B cell (primary cell): Measurements from ENCODE around the gene LHX5.

Experiments used
- EZH2 ChIP-seq: IDR thresholded peaks from 2 replicates; pipeline ENCODE4 v1.6.1; 2012; ENCODE audit warnings: borderline replicate concordance, low read depth, mild to moderate bottlenecking, moderate library complexity, low read length; ENCODE audit not compliant: insufficient read depth, poor library complexity, severe bottlenecking
- TF ChIP-seq, protein P1 (sequence below): fragments of 200-600 bp; IDR thresholded peaks from one replicate; pipeline ENCODE4 v1.8.0; 2022; ENCODE audit warnings: antibody characterized with exemption, mild to moderate bottlenecking

DNA sequence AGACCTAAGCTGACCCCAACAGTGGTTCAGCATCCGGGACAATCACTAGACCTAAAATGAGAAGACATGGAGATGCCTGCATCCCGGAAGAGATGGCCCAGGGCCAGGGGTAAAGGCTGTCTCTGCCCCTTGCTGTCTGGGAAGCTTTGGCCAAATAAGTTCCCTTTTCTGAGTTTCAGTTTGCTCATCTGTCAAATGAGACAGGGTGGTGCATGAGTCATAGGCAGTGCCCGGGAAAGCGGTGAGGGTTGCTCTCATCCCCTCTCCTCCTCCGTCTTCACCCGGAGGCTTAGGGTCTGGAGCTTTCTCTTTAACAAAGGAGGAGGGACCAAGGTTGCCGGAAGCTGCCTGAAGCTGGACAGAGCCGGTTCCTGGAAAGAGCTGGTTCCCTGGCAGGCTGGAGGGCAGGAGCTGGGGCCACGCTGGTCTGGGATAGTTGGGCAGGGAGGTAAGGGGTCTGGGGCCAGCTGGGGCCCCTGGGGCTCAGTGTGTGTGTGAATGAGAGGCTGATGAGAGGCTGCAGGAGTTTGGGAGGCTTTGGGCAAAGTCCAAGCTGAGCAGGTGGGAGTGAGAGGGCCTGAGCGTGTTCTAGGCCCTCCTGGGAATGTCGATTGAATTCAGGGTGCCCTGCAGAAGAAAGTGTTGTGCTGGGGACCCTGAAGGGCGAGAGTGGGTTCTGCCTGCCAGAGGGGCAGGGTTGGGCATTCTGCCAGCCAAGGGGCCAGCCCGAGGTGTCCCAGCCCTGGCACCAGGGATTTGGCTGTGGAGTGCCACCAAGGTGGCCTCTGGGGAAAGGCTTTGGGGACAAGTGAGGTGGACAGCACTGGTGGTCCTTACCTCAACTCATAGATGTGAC is 49.4 kb downstream of the LHX5 start, which contains the start of gene SDSL:
- TF ChIP-seq, protein P1, sequence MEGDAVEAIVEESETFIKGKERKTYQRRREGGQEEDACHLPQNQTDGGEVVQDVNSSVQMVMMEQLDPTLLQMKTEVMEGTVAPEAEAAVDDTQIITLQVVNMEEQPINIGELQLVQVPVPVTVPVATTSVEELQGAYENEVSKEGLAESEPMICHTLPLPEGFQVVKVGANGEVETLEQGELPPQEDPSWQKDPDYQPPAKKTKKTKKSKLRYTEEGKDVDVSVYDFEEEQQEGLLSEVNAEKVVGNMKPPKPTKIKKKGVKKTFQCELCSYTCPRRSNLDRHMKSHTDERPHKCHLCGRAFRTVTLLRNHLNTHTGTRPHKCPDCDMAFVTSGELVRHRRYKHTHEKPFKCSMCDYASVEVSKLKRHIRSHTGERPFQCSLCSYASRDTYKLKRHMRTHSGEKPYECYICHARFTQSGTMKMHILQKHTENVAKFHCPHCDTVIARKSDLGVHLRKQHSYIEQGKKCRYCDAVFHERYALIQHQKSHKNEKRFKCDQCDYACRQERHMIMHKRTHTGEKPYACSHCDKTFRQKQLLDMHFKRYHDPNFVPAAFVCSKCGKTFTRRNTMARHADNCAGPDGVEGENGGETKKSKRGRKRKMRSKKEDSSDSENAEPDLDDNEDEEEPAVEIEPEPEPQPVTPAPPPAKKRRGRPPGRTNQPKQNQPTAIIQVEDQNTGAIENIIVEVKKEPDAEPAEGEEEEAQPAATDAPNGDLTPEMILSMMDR = no peak
- no peak for TF ChIP-seq EZH2
